Astrocyte (in vitro differentiated cells and primary cell): ENCODE results near the gene GSN. TPM values are rescaled to one million over a fixed set of nuclear protein-coding genes. Genes with fewer than 3 reads are reported as not detected.
A peak's percentile ranks its signal among the peaks of the same experiment; 100 is the strongest.

Source experiments
- DNase-seq: peaks from one replicate; pipeline ENCODE4 v3.0.0-alpha.2; 2010; ENCODE audit warnings: low read depth
- FAIRE-seq: peaks from 2 replicates; lab custom pipeline; 2011; peaks lifted over from hg19 to GRCh38; lab: Jason Lieb, UNC
- H2AFZ ChIP-seq: 2 replicates; pipeline ENCODE4 v1.6.0; 2012; ENCODE audit warnings: low read depth, low read length, inconsistent platforms
- H3K27ac ChIP-seq: 2 replicates; pipeline ENCODE4 v1.5.1; 2011; ENCODE audit warnings: low read depth, low read length, inconsistent platforms
- H3K27me3 ChIP-seq: 2 replicates; pipeline ENCODE4 v1.6.0; 2011; ENCODE audit warnings: low read length, inconsistent platforms; ENCODE audit not compliant: insufficient read depth
- H3K36me3 ChIP-seq: 2 replicates; pipeline ENCODE4 v1.5.1; 2011; ENCODE audit warnings: low read length, inconsistent platforms; ENCODE audit not compliant: insufficient read depth
- H3K4me1 ChIP-seq: 2 replicates; pipeline ENCODE4 v1.5.1; 2011; ENCODE audit warnings: low read length, inconsistent platforms; ENCODE audit not compliant: insufficient read depth
- H3K4me2 ChIP-seq: 2 replicates; pipeline ENCODE4 v1.6.0; 2012; ENCODE audit warnings: low read length, inconsistent platforms
- H3K4me3 ChIP-seq: 2 replicates; pipeline ENCODE4 v1.5.1; 2011; ENCODE audit warnings: low read depth, mild to moderate bottlenecking, low read length, inconsistent platforms; ENCODE audit not compliant: insufficient read depth
- H3K79me2 ChIP-seq: 2 replicates; pipeline ENCODE4 v1.6.0; 2012; ENCODE audit warnings: mild to moderate bottlenecking, low read length, inconsistent platforms; ENCODE audit not compliant: insufficient read depth
- H3K9ac ChIP-seq: 2 replicates; pipeline ENCODE4 v1.6.0; 2012; ENCODE audit warnings: mild to moderate bottlenecking, low read length, inconsistent platforms
- H3K9me3 ChIP-seq: 2 replicates; pipeline ENCODE4 v1.5.1; 2012; ENCODE audit warnings: low read depth, mild to moderate bottlenecking, low read length, inconsistent platforms; ENCODE audit not compliant: insufficient read depth
- H4K20me1 ChIP-seq: 2 replicates; pipeline ENCODE4 v1.6.0; 2012; ENCODE audit warnings: low read length, inconsistent platforms; ENCODE audit not compliant: insufficient read depth
- H3K27ac Mint-ChIP-seq: one replicate; pipeline ENCODE4 v1.8.0; 2021; ENCODE audit warnings: mild to moderate bottlenecking, mixed read lengths; ENCODE audit not compliant: unreplicated experiment
- H3K27me3 Mint-ChIP-seq: one replicate; pipeline ENCODE4 v1.8.0; 2021; ENCODE audit warnings: low read depth, mixed read lengths; ENCODE audit not compliant: unreplicated experiment
- H3K36me3 Mint-ChIP-seq: one replicate; pipeline ENCODE4 v1.8.0; 2021; ENCODE audit warnings: low read depth, mixed read lengths; ENCODE audit not compliant: unreplicated experiment
- H3K4me1 Mint-ChIP-seq: one replicate; pipeline ENCODE4 v1.8.0; 2021; ENCODE audit warnings: low read depth, mixed read lengths; ENCODE audit not compliant: unreplicated experiment
- H3K4me3 Mint-ChIP-seq: one replicate; pipeline ENCODE4 v1.8.0; 2021; ENCODE audit warnings: mild to moderate bottlenecking, moderate library complexity, mixed read lengths; ENCODE audit not compliant: unreplicated experiment
- H3K9me3 Mint-ChIP-seq: one replicate; pipeline ENCODE4 v1.8.0; 2021; ENCODE audit warnings: mild to moderate bottlenecking, mixed read lengths; ENCODE audit not compliant: unreplicated experiment
- CTCF ChIP-seq: IDR thresholded peaks from 2 replicates; pipeline ENCODE4 v1.5.1; 2011; ENCODE audit warnings: low read depth, mild to moderate bottlenecking, inconsistent platforms, low read length, moderate library complexity; ENCODE audit not compliant: insufficient read depth
- EZH2 ChIP-seq: IDR thresholded peaks from 2 replicates; pipeline ENCODE4 v1.6.1; 2012; ENCODE audit warnings: mild to moderate bottlenecking, low read length, inconsistent platforms; ENCODE audit not compliant: insufficient read depth
- total RNA-seq: library from RNA; stranded (reverse); gene quantifications from 2 replicates; pipeline ENCODE4 v1.2.1, GENCODE V29; 2021

The GSN gene
- total RNA-seq, 1 donor from 2014 or later, result 260 TPM

- no peak for TF ChIP-seq EZH2
- TF ChIP-seq CTCF, result no peak
- Histone ChIP-seq H3K4me3 (no peak overlapping the region), H3K36me3 (peaks cover 2% of the 10 kb centered on the region), H3K27ac (no peak overlapping the region), H3K4me2 (no peak overlapping the region), H3K27me3 (no peaks in the 10 kb centered on the region), H3K9me3 (no peaks in the 10 kb centered on the region), H2AFZ (no peak overlapping the region), H4K20me1 (peaks cover 15% of the 10 kb centered on the region), H3K79me2 (peaks cover 82% of the 10 kb centered on the region), H3K4me1 (peaks cover 62% of the 10 kb centered on the region), H3K9ac (no peak overlapping the region)
- no peak overlapping the region for H3K4me3 Mint-ChIP-seq
- no peaks in the 10 kb centered on the region for H3K27me3 Mint-ChIP-seq
- peak overlapping the region; percentile 34 for H3K27ac Mint-ChIP-seq
- no peak for FAIRE-seq
- no peak for DNase-seq
- H3K4me1 Mint-ChIP-seq, result peaks cover 75% of the 10 kb centered on the region
- peaks cover 7% of the 10 kb centered on the region for H3K36me3 Mint-ChIP-seq
- H3K9me3 Mint-ChIP-seq, result no peaks in the 10 kb centered on the region
These were observed 8.1 kb downstream of the GSN start for GRCh38 chr9:121275781-121276658.

DNA sequence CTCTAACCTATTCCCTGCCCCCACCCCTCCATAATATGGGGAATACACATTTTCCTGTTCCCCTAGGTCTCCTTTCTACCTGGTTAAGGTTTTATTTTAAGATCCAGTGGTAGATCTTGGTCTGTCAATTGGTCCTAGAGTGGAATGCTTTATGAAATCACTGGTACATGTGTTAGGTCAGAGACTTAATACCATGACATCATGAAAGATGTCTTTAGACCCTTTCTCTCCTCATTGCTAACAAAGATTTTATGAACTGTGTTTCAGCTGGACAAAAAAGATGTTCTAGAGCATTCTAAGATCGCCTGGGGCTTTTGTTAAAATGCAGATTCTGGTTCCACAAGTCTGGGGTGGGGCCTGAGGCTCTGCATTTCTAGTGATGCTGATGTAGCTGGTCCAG is 9.1 kb downstream of the GSN start:
- peak overlapping the region; percentile 83 for H3K4me2 ChIP-seq

More for the DNA sequence above, 9.1 kb downstream of the GSN start:
- Mint-ChIP-seq H3K27me3 (no peaks in the 10 kb centered on the region), H3K27ac (peak overlapping the region; percentile 94), H3K4me1 (peaks cover 75% of the 10 kb centered on the region), H3K4me3 (no peak overlapping the region), H3K36me3 (peaks cover 14% of the 10 kb centered on the region), H3K9me3 (no peaks in the 10 kb centered on the region)
- FAIRE-seq (no peak), DNase-seq (no peak)
- H2AFZ ChIP-seq, result no peak overlapping the region
- peaks cover 2% of the 10 kb centered on the region for H3K36me3 ChIP-seq
- H3K4me1 ChIP-seq, result peaks cover 62% of the 10 kb centered on the region
- TF ChIP-seq CTCF, result no peak
- no peak for TF ChIP-seq EZH2
- H3K4me3 ChIP-seq, result no peak overlapping the region
- no peaks in the 10 kb centered on the region for H3K9me3 ChIP-seq
- peaks cover 15% of the 10 kb centered on the region for H4K20me1 ChIP-seq
- H3K27ac ChIP-seq, result peak overlapping the region; percentile 91
- peak overlapping the region; percentile 72 for H3K9ac ChIP-seq
- no peaks in the 10 kb centered on the region for H3K27me3 ChIP-seq
- H3K79me2 ChIP-seq, result peaks cover 76% of the 10 kb centered on the region
